ENCODE results near the gene FTCD.

GRCh38 chr21:46155514-46156377 lies at the start of gene FTCD:
- TF ChIP-seq, protein P1, sequence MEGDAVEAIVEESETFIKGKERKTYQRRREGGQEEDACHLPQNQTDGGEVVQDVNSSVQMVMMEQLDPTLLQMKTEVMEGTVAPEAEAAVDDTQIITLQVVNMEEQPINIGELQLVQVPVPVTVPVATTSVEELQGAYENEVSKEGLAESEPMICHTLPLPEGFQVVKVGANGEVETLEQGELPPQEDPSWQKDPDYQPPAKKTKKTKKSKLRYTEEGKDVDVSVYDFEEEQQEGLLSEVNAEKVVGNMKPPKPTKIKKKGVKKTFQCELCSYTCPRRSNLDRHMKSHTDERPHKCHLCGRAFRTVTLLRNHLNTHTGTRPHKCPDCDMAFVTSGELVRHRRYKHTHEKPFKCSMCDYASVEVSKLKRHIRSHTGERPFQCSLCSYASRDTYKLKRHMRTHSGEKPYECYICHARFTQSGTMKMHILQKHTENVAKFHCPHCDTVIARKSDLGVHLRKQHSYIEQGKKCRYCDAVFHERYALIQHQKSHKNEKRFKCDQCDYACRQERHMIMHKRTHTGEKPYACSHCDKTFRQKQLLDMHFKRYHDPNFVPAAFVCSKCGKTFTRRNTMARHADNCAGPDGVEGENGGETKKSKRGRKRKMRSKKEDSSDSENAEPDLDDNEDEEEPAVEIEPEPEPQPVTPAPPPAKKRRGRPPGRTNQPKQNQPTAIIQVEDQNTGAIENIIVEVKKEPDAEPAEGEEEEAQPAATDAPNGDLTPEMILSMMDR (IDR thresholded peaks at IDR 0.05): peak in 2 of 4 donors; percentile 12 to 25
- peak; percentile 91 for TF ChIP-seq POLR2A (IDR thresholded peaks at IDR 0.05)

All from right lobe of liver (tissue), 4 donors.